Measurements from ENCODE around the gene CRYBG1.

CRYBG1 gene

GRCh38 chr6:106466211-106466610, 105.7 kb downstream of the CRYBG1 start:
- DNase-seq = no peak

- DNase-seq = no peak
Observed at GRCh38 chr6:106468935-106469334, 108.4 kb downstream of the CRYBG1 start.

DNA sequence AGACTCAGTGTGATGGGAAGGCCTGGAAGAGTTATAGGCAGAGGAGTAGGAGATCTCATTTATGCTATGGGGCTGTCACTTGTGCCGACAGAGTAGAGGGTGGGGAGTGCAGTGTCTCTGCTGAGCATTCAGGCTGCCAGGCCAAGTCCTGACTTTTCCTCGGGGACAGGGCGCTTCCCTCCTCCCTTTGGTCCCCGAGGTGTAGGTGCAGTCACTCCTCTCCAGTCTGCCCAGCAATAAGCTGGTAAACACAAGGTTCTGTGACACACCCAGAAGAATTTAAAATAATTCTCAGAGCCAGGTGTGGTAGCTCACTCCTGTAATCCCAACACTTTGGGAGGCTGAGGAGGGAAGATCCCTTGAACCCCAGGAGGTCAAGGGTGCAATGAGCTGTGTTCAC, 109.4 kb downstream of the CRYBG1 start:
- no peak for DNase-seq

DNA sequence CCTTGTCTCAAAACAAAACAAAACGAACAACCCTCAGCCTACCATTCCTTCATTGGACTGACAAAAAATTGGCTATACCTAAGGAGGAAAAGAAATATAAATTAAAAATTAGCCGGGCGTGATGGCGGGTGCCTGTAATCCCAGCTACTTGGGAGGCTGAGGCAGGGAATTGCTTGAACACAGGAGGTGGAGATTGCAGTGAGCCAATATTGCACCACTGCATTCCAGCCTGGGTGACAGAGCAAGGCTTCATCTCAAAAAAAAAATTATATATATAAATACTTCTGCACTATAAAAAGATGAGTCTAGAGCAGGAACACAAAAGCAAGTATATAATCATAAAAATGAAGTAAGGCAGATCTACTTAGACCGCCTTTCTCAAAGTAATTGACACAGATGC, 109.8 kb downstream of the CRYBG1 start:
- no peak for DNase-seq

DNA sequence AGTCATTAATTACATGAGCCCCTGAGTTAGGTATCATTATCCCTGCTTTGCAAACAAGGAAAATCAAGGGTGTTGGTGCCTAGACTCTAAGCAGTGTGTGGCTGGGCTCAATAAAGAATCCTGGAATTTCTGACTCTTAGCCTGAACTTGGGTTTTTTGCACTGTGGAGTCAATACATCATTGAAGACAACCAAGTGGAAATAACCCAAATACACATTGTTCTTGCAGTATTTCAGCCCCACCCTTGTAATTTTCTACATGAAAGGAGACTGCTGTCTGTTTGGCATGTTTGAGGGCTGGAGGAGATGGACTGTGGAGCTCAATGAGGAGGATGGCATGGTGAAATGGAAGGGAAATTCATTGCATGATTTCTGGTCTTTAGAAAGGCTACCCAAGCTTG, 110.3 kb downstream of the CRYBG1 start:
- DNase-seq = no peak

GRCh38 chr6:106473812-106474211, 113.3 kb downstream of the CRYBG1 start:
- no peak for DNase-seq

- no peak for DNase-seq
Observed at GRCh38 chr6:106474466-106474865, 113.9 kb downstream of the CRYBG1 start.

DNA sequence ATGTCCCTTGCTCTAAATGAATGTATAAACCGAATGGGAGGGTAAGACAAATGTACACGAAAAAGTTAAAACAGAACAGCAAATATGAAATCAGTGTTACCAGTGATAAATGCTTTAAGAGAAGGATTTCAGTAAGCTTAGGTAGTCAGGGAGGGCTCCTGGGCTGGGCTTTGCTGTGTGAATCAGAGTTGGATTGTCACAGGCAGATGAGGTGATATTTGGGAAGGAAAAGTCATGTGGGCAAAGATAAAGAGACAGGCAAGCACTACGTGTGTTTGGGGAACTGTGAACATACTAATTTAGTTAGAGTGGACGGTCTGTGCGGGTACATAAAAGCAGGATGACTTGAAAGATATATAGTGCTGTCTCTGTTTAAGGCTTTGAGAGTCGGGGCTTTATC, 114.8 kb downstream of the CRYBG1 start:
- no peak for DNase-seq

DNA sequence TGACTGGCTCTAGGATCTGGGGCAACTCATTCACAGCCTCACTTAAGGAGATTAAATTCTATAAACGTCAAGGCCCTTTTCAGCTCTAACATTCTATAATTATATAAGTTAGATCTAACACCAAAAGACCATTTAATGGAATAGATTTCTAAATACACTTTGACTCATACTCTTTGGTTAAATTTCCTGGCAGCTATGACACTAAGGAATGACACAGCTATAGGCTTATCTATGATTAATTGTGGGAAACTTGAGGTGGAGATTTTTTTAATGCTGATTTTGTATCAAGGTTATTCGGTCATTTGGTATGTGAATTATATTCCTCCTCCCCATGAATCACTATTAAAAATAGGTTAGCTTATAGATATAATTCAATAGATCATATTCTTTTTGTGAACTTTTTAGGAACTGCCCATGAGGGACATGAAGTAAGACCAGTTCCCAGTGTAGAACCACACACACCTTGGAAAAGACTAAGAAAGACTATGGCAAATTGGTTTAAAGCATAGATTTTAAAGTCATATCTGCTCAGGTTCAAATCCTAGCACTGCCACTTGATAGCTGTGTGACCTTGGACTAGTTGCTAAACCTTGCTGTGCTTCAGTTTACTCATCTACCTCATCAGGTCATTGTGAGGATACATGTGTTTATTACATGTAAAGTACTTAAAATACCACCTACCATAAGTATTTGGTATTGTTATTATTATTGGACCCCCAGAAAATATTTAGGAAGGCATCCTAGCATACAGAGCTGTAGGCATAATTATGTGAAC, 116.0 kb downstream of the CRYBG1 start:
- no peak for DNase-seq

GRCh38 chr6:106477146-106477545, 116.6 kb downstream of the CRYBG1 start:
- no peak for DNase-seq

DNA sequence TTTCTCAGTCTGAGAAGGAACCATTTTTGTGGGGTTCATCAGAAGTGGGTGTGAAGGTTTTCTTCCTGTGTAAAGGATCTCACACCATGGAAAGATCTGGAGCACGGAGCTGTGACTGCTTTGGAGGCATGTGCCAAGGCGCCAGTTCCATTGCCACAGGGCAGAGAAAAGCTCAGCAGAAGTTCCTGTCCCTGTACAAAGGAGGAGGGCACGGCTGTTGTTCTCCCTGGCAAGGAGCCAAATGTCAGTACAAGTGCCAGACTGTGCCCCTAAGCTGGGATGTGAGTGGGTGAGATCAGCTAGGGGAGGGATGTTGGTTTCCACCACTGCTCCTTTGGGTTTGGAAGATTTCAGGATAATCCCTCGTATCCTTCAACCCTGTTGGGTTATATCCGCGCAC, 117.3 kb downstream of the CRYBG1 start:
- DNase-seq = no peak

DNA sequence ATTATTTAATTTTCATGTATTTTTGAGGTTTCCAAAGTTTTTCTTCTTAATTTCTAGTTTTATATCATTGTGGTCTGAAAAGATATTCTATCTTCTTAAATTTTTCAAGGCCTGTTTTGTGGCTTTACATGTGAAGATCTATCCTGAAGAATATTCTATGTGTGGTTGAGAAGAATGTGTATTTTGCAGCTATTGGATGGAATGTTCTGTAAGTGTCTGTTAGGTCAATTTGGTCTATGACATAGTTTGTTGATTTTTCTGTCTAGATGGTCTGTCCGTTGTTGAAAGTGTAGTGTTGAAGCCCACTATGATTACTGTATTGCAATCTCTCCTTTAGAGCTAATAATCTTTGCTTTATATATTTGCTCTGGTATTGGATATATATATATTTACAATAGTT, 125.7 kb downstream of the CRYBG1 start:
- no peak for DNase-seq

DNA sequence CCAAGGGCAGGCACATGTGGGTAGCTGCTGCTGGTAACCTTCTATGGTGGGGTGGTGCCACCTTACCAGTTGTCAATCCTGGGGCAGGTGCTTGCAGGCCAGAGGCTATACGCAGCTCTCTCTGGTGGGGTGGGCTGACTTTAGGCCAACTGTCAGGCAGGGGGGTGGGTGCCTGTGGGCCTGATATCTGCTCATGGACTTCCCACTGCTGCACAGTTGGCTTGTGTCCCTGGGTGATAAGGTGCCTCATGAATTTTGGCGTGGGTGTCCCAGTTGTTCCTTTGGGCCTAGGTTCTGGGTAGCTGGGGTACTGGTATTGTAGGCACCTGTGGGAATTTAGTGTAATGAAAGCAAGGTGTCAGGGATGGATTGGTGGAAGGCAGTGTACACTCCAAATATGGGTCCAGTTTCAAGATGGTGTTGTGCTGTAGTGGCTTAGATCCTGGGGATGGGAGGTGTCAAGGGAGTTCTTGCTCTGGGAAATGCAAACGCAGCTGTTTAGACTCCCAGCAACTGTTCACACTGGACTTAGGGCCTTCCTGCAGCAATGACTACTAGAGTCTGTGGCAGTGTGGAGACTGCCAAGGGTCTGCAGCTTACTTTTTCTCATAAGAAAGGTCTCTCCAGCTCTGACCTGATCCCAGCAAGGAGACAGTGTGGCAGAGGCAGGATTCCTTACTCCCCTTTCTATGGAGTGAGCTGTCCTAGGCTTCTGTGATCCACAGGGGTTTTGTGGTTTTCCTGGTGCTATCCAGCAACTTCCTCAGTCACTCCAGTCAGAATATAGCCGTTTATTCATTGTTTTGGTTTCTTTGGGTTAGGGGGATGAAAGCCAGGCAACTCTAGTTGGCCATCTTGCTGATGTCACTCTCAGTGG, 128.2 kb downstream of the CRYBG1 start:
- DNase-seq = no peak

DNA sequence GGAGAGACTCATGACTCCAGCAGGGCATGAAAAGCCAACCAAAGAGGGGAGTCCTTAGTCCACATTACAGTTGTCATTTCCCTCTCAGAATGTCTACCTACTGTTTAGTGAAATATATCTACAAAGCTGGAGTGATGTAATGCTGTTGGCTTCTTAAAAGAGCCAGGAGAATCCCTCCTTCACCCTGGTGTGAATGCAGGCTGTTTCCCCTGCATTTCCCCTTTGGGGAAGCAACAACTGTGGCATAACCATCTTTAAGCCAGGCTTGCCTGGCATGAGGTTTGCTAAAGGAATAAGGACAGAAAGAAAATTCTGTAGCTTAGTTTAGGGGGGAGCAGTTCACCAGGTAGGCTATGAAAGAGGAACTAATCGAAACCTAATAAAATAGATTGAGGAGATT, 129.5 kb downstream of the CRYBG1 start:
- DNase-seq = no peak

GRCh38 chr6:106490436-106490835, 129.9 kb downstream of the CRYBG1 start:
- no peak for DNase-seq

- no peak for DNase-seq
Observed at GRCh38 chr6:106490974-106491373, 130.5 kb downstream of the CRYBG1 start.

DNA sequence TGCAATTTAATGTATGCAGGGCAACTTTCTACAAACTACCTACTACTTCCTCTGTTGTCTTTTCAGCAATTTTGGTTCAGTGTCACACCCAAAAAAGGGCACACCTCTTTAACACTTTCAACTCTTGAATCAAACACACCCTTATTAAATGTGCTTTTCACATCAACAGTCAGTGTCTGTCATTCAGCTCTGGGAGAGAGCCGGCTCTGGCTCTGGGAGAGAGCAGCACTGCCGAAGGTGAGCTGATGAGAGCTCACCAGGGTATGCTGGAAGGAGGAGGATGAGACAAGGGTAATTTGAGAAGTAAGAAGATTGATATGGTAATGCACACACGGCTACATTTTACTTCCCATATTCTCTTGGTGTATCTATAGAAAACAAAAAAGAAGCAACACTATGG, 134.5 kb downstream of the CRYBG1 start:
- DNase-seq = no peak

- DNase-seq = no peak
Observed at GRCh38 chr6:106496823-106497222, 136.3 kb downstream of the CRYBG1 start.

DNA sequence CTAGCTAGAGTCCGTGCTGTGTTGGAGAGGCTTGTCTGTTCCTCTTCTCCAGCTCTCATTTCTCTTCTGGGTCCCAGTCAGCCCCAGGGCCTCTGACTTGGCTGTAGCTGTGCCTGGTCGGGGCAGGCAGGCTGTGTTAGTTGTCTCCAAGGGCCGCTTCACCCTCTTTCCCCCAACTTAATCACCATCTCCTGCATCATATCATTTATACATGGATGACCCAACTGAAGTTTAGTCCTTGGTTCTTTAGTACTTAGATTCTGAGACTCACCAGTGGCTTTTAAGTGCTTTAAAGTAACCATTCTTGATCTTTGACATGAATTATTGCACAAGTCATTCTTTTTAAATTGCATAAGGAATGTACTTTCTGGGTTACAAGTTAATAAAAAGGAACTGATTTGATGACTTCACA, 141.4 kb downstream of the CRYBG1 start:
- no peak for DNase-seq

GRCh38 chr6:106502559-106502958, 142.0 kb downstream of the CRYBG1 start:
- DNase-seq = no peak

DNA sequence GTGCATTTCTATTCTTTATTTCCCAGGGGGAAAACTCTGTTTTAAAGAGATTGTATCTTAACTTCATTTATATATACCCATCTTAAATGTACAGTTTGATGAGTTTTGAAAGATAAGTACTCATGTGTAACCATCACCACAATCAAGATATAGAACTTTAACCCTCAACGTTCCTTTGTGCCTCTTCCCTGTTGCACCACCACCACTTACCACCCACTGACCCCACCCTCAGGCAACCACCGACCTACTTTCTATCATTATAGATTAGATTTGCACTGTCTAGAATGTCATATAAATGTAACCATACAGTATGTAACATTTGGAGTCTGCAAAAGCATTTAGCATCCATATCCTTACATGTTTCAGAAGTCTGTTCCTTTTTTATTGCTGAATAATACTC, 147.8 kb downstream of the CRYBG1 start:
- DNase-seq = no peak

GRCh38 chr6:106508834-106509233, 148.3 kb downstream of the CRYBG1 start:
- no peak for DNase-seq

- no peak for DNase-seq
Observed at GRCh38 chr6:106509420-106510089, 149.0 kb downstream of the CRYBG1 start.

Data from stimulated activated CD4-positive, alpha-beta T cell treated with anti-CD3 and anti-CD28 coated beads, Interleukin-4, amount 100 ng/mL, for 4 hours (primary cell).